NCI-H146 treated with DMSO at 0.1 percent for 48 hours (cell line): Measurements from ENCODE around the gene FOXP1.

ENCODE experiments used
- DNase-seq: peaks from one replicate; lab custom pipeline; 2025; ENCODE audit not compliant: unreplicated experiment; lab: John Stamatoyannopoulos, UW

The FOXP1 gene

DNA sequence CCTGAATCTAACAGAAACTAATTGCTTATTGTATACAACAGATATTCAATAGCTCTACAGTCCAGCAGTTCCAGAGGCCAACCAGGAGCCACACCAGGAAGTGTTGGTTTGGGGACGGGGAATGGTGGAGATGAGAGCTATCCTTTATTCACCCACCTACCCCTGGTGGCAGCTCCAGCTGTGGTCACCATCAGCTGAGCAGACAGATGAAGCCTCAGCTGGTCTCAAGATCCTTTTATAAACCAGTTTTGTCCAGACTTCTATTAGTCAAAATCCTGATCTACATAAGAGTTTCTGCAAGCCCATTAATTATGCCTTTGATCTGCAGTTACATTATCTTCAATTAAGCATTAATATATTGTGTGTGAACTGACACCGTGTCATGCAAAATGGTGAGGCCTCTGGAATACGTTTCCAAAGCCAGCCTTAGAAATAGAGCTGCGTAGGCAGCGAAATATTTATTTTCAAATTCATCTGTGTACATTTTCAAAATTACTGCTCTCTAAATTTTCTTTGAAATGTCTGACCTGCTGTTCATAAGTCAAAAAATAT is 488.8 kb downstream of the FOXP1 start:
- DNase-seq, result no peak

DNA sequence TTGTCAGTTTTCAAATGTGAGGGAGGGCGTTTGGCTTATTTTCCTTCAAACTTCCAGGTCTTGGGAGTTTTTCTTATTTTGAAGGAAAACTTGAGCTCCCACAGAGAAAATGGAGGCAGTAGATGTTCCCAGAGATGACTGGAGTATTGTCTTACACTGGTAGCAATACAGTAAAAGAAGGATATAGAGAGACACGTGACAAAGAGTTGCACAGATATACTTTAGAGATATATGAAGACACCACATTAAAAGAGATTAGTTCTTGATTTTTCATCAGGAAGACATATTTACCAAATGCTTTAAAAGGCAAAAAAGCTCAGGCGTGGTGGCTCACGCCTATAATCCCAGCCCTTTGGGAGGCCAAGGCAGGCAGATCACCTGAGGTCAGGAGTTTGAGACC is 490.9 kb downstream of the FOXP1 start:
- DNase-seq, result no peak

DNA sequence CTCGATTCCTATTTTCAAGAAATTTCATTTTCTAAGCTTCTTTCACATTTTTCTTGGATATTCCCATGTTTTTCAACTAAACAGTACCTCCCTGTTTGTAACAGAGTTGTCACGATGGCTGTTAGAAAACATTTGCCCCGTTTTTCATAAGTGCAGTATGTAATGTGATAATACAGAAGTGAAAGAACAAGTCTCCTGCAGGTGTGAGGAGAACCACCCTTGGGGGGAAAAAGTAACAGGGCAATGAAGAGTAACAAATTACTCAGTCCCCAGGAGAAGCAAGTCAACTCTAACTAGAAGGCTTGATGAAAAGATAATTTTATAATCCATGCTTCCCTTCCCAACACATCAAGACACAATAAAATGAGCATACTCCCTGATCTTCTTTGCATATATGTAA is 493.3 kb downstream of the FOXP1 start:
- no peak for DNase-seq

DNA sequence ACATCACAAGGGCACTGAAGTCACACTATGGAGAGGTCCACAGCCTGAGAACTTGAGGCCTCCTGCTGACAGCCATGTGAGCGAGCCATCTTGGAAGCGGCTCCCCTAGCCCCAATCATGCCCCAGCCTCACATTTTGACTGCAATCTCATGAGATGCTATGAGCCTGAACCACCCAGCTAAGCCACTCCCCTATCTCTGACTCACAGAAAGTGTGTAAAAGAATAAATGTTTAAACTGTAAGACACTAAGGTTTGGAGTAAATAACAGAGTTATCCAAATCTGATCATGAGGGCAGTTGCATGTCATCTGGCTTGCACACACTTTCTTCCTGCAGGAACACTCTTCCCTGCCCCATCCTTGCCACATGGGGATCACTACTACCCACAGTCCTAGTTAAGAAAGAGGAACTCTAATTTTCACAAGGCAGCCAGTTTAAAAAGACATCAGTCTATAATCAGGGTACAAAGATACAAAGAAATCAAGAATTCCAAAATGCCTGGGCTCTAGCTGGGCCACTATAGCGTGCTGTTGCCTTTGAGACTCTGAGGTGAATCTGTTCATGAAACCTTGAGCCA is 494.2 kb downstream of the FOXP1 start:
- no peak for DNase-seq

DNA sequence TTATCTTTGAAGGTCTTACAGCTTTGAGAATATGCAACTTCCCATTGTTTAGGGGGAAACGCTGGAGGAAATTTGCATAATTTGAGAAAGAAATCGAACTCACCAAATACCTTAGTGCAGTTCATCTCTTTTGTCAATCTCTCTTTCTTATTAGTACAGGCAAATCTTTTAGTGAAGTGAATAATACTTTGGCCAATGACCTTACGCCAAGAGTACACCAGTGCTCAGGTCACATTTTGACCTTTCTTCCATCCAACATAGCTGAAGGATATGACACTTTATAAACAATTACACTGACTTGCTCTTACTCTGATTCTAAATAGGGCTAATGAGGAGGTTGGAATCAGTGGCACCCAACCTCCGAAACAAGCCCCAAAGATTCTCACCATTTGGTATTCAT is 494.8 kb downstream of the FOXP1 start:
- DNase-seq, result no peak

DNA sequence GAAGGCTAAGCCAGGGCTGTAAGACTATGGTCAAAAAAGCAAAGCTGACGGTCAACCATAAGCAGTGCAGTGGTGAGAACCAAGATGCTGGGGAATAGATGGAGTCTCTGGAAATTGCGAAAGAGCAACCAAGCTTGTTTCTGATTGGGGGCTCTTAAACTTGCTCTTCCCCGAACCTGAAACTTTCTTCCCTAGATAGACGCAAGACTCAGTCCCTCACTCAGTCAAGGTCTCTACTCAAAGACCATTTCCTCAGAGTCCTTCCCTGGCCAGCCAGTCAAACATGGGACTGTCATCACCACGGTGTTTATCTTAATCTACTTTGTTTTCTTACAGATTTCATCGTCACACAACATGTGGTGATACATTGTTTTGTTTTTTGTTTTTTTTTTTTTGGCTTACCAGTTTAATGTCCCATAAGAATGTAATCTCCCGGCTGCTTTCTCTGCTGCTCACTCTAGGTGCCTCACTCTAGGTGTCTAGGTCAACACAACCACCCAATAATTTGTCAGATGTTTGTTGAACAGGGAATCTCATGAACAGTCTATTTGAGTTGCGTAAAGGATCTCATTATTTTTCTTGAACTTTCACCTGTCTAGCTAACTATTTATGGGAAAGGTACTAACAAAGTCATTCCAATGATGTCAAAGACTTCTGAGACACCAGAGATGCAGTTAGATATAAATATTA is 495.4 kb downstream of the FOXP1 start:
- no peak for DNase-seq

DNA sequence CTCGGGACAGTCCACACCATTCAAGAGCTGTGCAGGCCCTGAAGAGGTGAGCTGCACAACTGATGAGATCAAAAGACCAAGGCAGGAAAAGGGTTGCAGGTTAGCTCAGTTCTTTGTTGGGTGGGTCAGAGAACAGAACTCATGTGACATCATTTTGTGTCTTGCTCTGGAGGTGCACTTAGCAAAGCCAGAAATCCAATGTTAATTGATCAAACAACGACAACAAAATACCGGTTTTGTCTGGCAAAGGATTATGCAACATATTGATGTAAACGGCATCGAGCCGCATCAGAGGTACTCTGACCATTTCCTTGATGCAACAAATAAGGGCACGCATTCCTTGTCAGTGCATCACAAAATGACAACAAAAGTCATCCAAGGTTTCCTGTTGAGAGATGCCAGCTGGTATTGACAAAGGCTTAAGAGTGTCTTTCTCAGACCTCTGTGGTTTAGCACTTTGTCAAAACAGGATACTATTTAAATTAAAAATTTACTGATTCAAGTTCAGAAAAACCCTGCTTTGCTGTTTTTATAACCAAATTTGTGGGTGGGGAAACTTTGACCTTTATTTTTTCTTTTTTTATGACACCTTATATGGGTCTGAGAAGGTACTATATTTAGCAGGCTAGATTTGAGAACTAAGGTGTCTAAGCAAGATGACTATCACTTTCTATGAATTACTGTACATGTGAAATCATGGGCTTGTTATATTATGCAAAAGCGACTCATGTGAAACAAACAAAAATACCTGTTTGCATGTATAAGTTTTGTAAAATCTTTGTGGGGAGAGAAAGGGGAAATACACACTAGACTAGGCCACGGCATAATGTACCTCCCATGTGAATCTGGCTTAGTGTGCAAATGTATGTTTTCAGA is 496.1 kb downstream of the FOXP1 start:
- no peak for DNase-seq

DNA sequence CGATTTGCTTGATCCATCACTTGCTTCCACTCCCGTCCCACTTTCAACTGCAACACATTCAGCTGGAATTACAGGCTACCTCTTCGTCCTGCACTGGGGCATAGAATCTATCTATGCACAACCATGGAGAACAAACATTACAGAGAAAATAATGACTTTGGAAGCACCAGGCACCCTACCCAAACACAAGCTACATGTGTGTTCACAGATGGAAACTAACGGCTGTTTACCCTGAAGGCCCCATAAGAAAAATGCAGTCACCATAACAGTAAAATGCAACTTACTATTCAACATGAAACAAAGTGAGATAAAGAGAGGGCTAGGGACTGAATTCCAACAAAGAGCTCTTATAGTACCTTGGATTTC is 496.8 kb downstream of the FOXP1 start:
- no peak for DNase-seq

DNA sequence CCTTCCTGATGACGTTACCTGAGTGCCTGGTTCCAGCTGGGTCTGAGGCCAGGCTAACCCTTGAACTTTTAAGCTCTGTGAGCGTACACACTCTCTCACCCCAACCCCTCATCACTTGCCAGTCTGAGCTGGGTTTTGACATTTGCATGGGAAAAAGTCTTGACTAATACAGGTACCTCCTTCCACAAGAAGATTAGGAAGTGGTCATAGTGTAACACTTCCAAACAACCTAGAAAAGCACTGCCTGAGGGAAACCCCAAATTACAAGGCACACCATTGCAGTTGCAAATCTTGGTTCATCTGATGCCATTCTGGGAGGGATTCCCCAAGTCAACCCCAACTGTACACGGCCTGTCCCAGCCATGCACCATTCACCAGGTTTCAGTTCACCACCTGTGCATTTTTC is 499.8 kb downstream of the FOXP1 start:
- no peak for DNase-seq

DNA sequence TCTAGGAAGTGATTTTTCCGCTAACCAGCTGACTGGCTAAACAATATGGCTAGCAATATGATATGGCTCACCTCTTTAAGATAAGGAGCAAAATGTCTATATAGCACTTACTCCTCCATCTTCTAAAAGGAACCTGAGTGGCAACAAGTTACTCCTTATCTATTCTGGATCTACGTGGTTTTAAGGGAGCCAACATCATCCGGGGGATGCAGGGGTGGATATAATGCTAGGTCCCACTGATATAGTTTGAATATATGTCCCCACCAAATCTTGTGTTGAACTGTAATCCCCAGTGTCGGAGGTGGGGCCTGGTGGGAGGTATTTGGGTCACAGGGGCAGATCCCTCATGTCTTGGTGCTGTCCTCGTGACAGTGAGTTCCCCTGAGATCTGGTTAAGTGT is 500.7 kb downstream of the FOXP1 start:
- no peak for DNase-seq

DNA sequence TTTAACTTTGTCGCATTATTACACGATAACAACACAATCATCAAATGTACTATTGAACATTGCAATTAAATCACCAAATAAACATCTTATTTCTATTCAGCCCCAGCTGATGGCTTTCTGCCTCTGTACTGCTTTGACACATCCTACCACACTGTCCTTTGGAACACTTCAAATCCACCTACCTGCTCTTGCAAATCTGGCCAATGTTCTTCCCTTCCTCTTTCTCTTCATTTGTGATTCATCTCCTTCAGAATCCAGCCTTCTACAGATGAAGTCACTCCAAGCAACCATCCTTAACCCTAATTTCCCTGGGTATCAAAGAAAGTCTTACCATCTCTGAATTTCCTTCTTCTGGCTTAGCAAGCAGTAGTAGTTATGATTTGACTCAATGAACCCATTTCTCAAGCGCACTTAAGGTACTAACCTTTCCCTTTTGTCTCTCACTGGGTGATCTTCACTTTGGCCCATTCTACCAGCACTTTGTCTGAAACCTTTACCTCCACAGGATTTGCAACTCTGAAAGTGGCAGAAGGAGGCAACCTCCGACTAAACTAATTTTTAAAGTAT is 502.9 kb downstream of the FOXP1 start:
- no peak for DNase-seq

DNA sequence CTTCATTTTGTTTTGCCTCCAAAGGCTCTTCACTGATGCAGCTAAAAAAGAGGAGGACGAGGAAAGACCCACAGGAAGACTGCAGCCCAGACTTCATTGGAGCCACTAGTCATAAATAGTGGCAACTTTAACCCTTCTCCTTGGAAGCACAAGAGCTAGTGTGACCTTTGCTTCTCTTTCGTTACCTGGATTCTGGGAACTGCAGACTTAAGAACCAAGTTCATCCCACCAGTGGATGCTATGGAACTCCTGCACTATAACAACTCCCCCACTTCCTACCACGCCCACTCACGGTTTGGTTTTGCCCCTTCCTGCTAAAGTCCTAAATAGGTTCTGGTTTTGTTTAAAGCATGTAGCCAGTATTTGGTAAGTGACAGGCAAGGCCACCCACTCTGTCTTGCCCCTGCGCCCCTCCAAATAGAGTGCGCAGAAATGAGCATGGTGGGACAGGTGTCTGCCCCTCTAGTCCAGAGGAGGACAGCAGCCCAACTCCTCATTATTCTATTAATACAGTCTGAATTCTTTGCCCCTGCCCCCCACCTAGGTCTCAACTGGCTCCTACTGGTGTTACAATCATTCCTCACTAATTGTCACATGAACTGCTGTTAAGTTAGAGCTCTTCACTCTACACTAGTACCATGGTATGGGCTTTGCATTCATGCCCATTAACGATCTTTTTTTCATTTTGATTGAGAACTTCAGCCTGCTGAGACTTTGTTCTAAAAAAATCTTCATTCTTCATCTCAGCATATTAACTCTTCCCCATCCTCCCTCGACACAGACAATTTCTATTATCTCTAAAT is 504.6 kb downstream of the FOXP1 start:
- DNase-seq, result no peak

DNA sequence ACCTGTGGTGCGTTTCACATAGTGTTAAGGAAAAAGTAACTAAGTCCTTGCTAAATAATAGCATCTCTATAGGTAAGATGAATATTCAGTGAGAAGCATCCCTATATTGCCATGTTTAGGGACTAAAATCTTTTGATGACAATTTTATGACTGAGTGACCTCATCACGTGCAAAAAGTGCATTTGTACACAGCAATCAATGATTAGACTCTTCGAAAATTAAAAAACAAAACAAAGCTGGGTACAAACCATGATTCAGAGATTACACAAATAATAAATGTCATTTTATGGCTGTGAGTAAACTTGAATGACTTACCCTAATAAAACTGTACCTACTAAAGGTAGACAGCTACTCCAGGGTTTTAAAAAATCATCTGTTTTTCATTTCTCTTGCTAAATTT is 505.3 kb downstream of the FOXP1 start:
- no peak for DNase-seq

DNA sequence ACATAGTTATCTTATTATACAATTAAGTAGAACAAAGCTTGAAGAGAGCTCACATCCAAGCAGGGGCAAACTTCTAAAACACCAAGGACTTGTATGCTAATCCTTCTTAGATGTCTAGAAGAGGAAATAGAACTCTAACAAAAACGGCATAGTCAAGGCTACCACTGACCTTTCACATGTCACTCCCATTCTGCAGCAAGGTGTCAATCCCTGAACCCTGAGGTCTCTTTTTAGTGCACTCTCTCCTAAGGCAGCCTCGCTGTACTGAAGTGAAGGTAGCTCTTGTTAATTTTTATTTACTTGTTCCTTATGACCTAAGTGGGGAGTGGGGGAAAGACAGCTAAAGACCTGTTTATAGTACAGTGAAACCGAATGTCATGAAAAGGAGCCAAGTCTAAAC is 506.5 kb downstream of the FOXP1 start:
- no peak for DNase-seq

DNA sequence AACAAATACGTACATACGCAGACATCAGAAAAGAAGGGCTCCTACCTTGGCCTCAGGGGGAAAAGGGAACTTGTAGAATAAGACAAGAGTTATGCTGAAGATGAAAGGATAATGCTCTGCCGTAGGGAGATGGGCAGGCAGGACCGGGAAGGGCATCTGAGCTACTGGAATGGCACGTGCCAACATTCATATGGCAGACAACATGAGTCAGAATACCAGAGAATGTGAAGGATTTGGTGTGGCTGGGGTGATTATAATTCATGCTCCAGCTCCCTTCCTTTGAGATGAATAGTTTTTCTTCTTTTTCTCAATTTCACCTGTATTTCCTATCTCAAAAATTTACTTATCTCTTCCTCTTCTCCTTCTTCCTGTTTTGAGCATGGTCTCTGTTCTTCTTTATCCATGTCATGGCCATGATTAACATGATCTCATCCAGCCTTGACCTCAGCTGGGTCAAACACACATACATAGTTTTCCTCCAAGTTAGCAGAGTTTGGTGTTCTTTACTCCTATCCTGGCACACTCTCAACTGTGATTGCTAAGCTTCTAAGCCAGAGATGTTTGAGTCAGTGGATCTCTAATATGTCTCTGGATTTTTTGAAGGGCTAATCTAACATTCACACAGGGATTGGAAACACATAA is 507.0 kb downstream of the FOXP1 start:
- no peak for DNase-seq

DNA sequence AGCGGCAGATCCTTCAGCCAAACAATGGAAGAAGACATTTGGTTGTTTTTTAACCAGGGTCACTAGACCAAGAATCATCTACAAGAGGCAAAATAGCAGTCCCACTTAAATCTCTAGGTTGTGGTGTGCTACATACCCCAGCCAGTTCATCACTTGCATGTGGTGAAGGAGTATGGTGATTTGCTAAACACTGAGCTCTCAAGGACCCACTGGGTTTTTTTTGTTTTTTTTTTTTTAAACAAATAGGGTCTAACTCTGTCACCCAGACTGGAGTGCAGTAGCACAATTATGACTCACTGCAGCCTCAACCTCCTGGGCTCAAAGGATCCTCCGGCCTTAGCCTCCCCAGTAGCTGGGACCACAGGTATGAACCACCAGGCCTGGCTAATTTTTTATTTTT is 508.0 kb downstream of the FOXP1 start:
- no peak for DNase-seq

DNA sequence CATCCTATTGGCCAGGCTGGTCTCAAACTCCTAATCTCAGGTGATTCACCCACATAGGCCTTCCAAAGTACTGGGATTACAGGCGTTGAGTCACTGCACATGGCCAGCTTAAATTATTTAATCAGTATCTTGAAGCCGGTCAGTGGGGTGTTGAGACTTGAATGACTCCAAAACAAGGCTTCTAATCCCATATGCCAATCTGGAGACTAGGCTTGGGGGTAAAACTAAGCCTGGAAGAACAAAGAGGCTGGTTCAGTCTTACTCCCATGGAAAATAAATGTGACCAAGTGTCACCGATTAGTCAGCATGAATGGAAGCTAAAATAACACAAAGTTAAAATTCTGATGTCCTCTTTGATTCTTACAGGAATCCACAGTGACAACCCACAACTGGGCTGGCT is 509.1 kb downstream of the FOXP1 start:
- DNase-seq, result no peak

DNA sequence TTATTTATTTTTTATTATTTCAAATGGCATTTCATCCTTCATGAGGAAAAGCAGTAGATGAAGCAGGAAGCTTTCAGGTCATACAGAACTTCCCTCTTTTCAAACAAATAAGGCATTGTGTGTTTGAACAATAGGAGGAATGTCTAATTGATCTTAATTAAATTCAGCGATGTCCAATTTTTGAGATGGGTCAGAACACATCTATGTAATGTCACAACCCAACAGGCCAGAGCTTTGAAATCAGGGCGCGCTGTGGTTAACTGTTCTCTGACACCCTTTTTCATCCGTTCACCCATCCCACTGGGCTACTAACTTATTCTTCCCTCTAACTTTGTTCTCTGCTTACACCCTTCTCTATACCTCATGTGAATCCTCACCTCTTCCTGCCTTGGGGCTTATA is 510.5 kb downstream of the FOXP1 start:
- no peak for DNase-seq

DNA sequence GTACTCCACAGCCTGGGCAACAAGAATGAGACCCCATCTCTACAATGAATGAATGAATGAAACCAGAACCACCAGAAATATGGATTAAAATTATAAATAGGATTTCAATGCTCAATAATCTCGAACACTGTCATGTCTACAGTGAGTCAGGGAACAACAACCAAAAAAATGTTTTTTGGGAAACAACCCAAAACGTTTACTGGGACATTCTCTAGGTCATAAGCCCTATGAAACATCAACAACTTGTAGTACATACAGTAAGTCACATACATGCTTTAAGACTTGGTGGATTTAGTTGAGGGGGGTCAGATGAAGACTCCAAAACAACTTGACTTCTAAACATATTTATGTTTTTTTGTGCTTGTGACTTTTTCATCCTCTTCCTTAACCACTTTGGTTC is 511.2 kb downstream of the FOXP1 start:
- DNase-seq, result no peak
